IPS-15b (cell line): ENCODE measurements around the gene ADAM11.

ENCODE experiments used
- H3K27me3 ChIP-seq: one replicate; pipeline ENCODE4 v1.6.1; 2013; ENCODE audit warnings: low read length; ENCODE audit not compliant: control insufficient read depth, insufficient read depth
- H3K36me3 ChIP-seq: one replicate; pipeline ENCODE4 v1.6.1; 2013; ENCODE audit warnings: low read length; ENCODE audit not compliant: control insufficient read depth, insufficient read depth
- H3K4me1 ChIP-seq: one replicate; pipeline ENCODE4 v1.6.1; 2013; ENCODE audit warnings: mild to moderate bottlenecking, low read length; ENCODE audit not compliant: control insufficient read depth, insufficient read depth
- H3K4me3 ChIP-seq: one replicate; pipeline ENCODE4 v1.5.1; 2013; ENCODE audit warnings: low read depth, low read length
- H3K9ac ChIP-seq: one replicate; pipeline ENCODE4 v1.6.1; 2013; ENCODE audit warnings: low read depth, mild to moderate bottlenecking, low read length
- H3K9me3 ChIP-seq: one replicate; pipeline ENCODE4 v1.6.1; 2013; ENCODE audit warnings: mild to moderate bottlenecking, low read length; ENCODE audit not compliant: control insufficient read depth, insufficient read depth

ADAM11 gene

GRCh38 chr17:44830359-44831288, 71.8 kb downstream of the ADAM11 start:
- no peaks in the 10 kb centered on the region for H3K27me3 ChIP-seq
- H3K4me3 ChIP-seq: peak overlapping the region; percentile 72

GRCh38 chr17:44831371-44831770, 72.6 kb downstream of the ADAM11 start:
- Histone ChIP-seq H3K4me1 (peaks cover 8% of the 10 kb centered on the region), H3K4me3 (peak overlapping the region; percentile 72), H3K36me3 (no peaks in the 10 kb centered on the region), H3K27me3 (no peaks in the 10 kb centered on the region), H3K9me3 (no peaks in the 10 kb centered on the region), H3K9ac (no peak overlapping the region)

More at GRCh38 chr17:44830359-44831288, 71.8 kb downstream of the ADAM11 start:
- no peaks in the 10 kb centered on the region for H3K36me3 ChIP-seq
- H3K9ac ChIP-seq: peak overlapping the region; percentile 77
- H3K9me3 ChIP-seq: no peaks in the 10 kb centered on the region
- H3K4me1 ChIP-seq: peaks cover 8% of the 10 kb centered on the region
